Activated CD4-positive, alpha-beta T cell treated with anti-CD3 and anti-CD28 coated beads for 24 hours (primary cell): Measurements from ENCODE around the gene ZRANB3.

Experiments used
- DNase-seq, 2 donors: peaks; one replicate each; pipeline ENCODE4 v3.0.0-alpha.2; 2020; ENCODE audit warnings: low read depth in 2 of 2

The ZRANB3 gene

GRCh38 chr2:135252805-135253458, 278.1 kb downstream of the ZRANB3 start:
- DNase-seq, result no peak

- no peak for DNase-seq
These were observed 282.4 kb downstream of the ZRANB3 start for GRCh38 chr2:135248611-135249010.

- DNase-seq, result no peak
These were observed 284.2 kb downstream of the ZRANB3 start for GRCh38 chr2:135246711-135247270.

- DNase-seq, result no peak
These were observed 285.9 kb downstream of the ZRANB3 start for GRCh38 chr2:135245071-135245470.

- DNase-seq, result no peak
These were observed 292.4 kb downstream of the ZRANB3 start for GRCh38 chr2:135238651-135239050.

- no peak for DNase-seq
These were observed 300.9 kb downstream of the ZRANB3 start for GRCh38 chr2:135230150-135230549.

- DNase-seq, result no peak
These were observed 303.6 kb downstream of the ZRANB3 start for GRCh38 chr2:135227386-135227785.

- no peak for DNase-seq
These were observed 304.1 kb downstream of the ZRANB3 start for GRCh38 chr2:135226961-135227360.

- DNase-seq, result no peak
These were observed 305.2 kb downstream of the ZRANB3 start for GRCh38 chr2:135225781-135226180.

GRCh38 chr2:135219226-135219625, 311.8 kb downstream of the ZRANB3 start:
- DNase-seq, result no peak

GRCh38 chr2:135218426-135218825, 312.6 kb downstream of the ZRANB3 start:
- no peak for DNase-seq

GRCh38 chr2:135212757-135213156, 318.3 kb downstream of the ZRANB3 start:
- no peak for DNase-seq

- DNase-seq, result no peak
These were observed 323.0 kb downstream of the ZRANB3 start for GRCh38 chr2:135208016-135208415.

- no peak for DNase-seq
These were observed 327.1 kb downstream of the ZRANB3 start for GRCh38 chr2:135203944-135204343.

- DNase-seq, result no peak
These were observed 328.3 kb downstream of the ZRANB3 start for GRCh38 chr2:135202751-135203150.

GRCh38 chr2:135198481-135198880, 332.5 kb downstream of the ZRANB3 start:
- no peak for DNase-seq

GRCh38 chr2:135190799-135191198, 340.2 kb downstream of the ZRANB3 start:
- DNase-seq, result no peak

GRCh38 chr2:135189148-135189547, 341.9 kb downstream of the ZRANB3 start:
- DNase-seq, result no peak

- DNase-seq, result no peak
These were observed 343.7 kb downstream of the ZRANB3 start for GRCh38 chr2:135187270-135187669.

- no peak for DNase-seq
These were observed 345.0 kb downstream of the ZRANB3 start for GRCh38 chr2:135186054-135186453.

- DNase-seq, result no peak
These were observed 347.2 kb downstream of the ZRANB3 start for GRCh38 chr2:135183822-135184221.

GRCh38 chr2:135182601-135183000, 348.4 kb downstream of the ZRANB3 start:
- DNase-seq, result no peak

- DNase-seq, result no peak
These were observed 348.8 kb downstream of the ZRANB3 start for GRCh38 chr2:135182190-135182589.

GRCh38 chr2:135179689-135180088, 351.3 kb downstream of the ZRANB3 start:
- DNase-seq, result no peak
